HCT116 (cell line): Measurements from ENCODE around the gene CDC6. TPM values are rescaled to one million over a fixed set of nuclear protein-coding genes. Genes with fewer than 3 reads are reported as not detected.

Source experiments
- ATAC-seq: fragments of 200-7000 bp; cut with Tn5 transposase; 2 replicates; pipeline ENCODE4 v1.9.1; 2020; ENCODE audit warnings: mild to moderate bottlenecking, moderate library complexity
- BruUV-seq: library from RNA; stranded (reverse); fragments of 400-500 nt; replicated peaks from 2 replicates; lab custom pipeline; 2021; lab: Mats Ljungman, UMichigan
- CTCF ChIA-PET: fragments of 300-600 bp; sonication (Branson Sonifier 250); formaldehyde crosslinking; loops from one replicate; lab custom pipeline; 2021; ENCODE audit warnings: antibody characterized with exemption; lab: Charles Lee
- POLR2A ChIA-PET: fragments of 300-600, 350-600 bp; sonication (Branson Sonifier 250); formaldehyde crosslinking; loops from one replicate; lab custom pipeline; 2021; ENCODE audit warnings: antibody characterized with exemption; lab: Charles Lee
- RAD21 ChIA-PET, 2 experiments: fragments of 300-600 bp; sonication (Branson Sonifier 250); formaldehyde crosslinking; loops; one replicate each; lab custom pipeline; 2023; ENCODE audit warnings: low total read pairs in 2 of 2; ENCODE audit not compliant: uncharacterized antibody in 2 of 2, unreplicated experiment in 2 of 2, low non-redundant PET in 1 of 2; lab: Charles Lee
- DNase-seq: peaks from one replicate; pipeline ENCODE4 v3.0.0-alpha.2; 2010; ENCODE audit warnings: low read depth, low spot score
- H2AFZ ChIP-seq: fragments of 200-600 bp; shearing (Covaris generic), sonication (generic); 2 replicates; pipeline ENCODE4 v1.6.1; 2017; ENCODE audit warnings: low read depth, mixed run types, mixed read lengths, antibody characterized with exemption, low read length; ENCODE audit not compliant: poor library complexity, severe bottlenecking
- H3K27ac ChIP-seq: 2 replicates; pipeline ENCODE4 v1.5.1; 2012; ENCODE audit warnings: low read depth, low read length
- H3K27me3 ChIP-seq: fragments of 200-600 bp; sonication (generic); 2 replicates; pipeline ENCODE4 v1.6.1; 2016; ENCODE audit warnings: mixed run types, low read length, mixed read lengths; ENCODE audit not compliant: insufficient read depth
- H3K36me3 ChIP-seq, 2 experiments: fragments of 200-500 bp in 1 of 2; fragments of 200-600 bp in 1 of 2; sonication (Bioruptor generic) in 1 of 2; sonication (generic) in 1 of 2; 2 replicates each; pipeline versions ENCODE4 v1.5.1 to v1.6.1; 2014 to 2016; ENCODE audit warnings: low read length in 2 of 2, inconsistent platforms in 1 of 2, mixed read lengths in 1 of 2, mixed run types in 1 of 2; ENCODE audit not compliant: insufficient read depth in 2 of 2, control insufficient read depth in 1 of 2
- H3K4me1 ChIP-seq, 2 experiments: fragments of 200-600 bp in 1 of 2; sonication (generic) in 1 of 2; 2 replicates each; pipeline versions ENCODE4 v1.5.1 to v1.6.1; 2012 to 2017; ENCODE audit warnings: low read length in 2 of 2, inconsistent platforms in 1 of 2, mild to moderate bottlenecking in 1 of 2, mixed read lengths in 1 of 2, mixed run types in 1 of 2, moderate library complexity in 1 of 2; ENCODE audit not compliant: insufficient read depth in 2 of 2, control insufficient read depth in 1 of 2
- H3K4me2 ChIP-seq: fragments of 200-600 bp; sonication (generic); 2 replicates; pipeline ENCODE4 v1.6.1; 2017; ENCODE audit warnings: mixed run types, low read length, mixed read lengths
- H3K4me3 ChIP-seq, 2 experiments: fragments of 200-600 bp in 1 of 2; sonication (generic) in 1 of 2; replicated peaks in 1 of 2; 2 replicates each; pipeline ENCODE4 v1.5.1; 2011 to 2016; ENCODE audit warnings: low read length in 2 of 2, control low read depth in 1 of 2, low read depth in 1 of 2, mild to moderate bottlenecking in 1 of 2, mixed read lengths in 1 of 2, mixed run types in 1 of 2
- H3K79me2 ChIP-seq: fragments of 200-600 bp; sonication (generic); 2 replicates; pipeline ENCODE4 v1.6.1; 2017; ENCODE audit warnings: mild to moderate bottlenecking, mixed run types, low read length, moderate library complexity, mixed read lengths; ENCODE audit not compliant: insufficient read depth
- H3K9ac ChIP-seq: fragments of 200-600 bp; sonication (generic); 2 replicates; pipeline ENCODE4 v1.6.1; 2016; ENCODE audit warnings: low read length, mixed read lengths
- H3K9me2 ChIP-seq: fragments of 200-600 bp; sonication (generic), shearing (Covaris generic); 2 replicates; pipeline ENCODE4 v1.6.1; 2017; ENCODE audit warnings: mixed run types, mild to moderate bottlenecking, moderate library complexity; ENCODE audit not compliant: insufficient read depth
- H3K9me3 ChIP-seq, 2 experiments: fragments of 200-500 bp in 1 of 2; fragments of 200-600 bp in 1 of 2; sonication (Bioruptor generic) in 1 of 2; sonication (generic) in 1 of 2; 2 replicates each; pipeline ENCODE4 v1.6.1; 2014 to 2017; ENCODE audit warnings: low read length in 2 of 2, mixed read lengths in 2 of 2, inconsistent platforms in 1 of 2, low read depth in 1 of 2, mild to moderate bottlenecking in 1 of 2, mixed run types in 1 of 2, moderate library complexity in 1 of 2; ENCODE audit not compliant: control insufficient read depth in 1 of 2, insufficient read depth in 1 of 2
- H4K20me1 ChIP-seq: fragments of 200-600 bp; sonication (generic), shearing (Covaris generic); 2 replicates; pipeline ENCODE4 v1.6.1; 2017; ENCODE audit warnings: mixed run types, mild to moderate bottlenecking, moderate library complexity; ENCODE audit not compliant: insufficient read depth
- CBX3 ChIP-seq: IDR thresholded peaks from 2 replicates; pipeline ENCODE4 v1.6.1; 2012; ENCODE audit warnings: low read depth
- EGR1 ChIP-seq: IDR thresholded peaks from 2 replicates; pipeline ENCODE4 v1.6.1; 2012; ENCODE audit warnings: low read depth
- EZH2phosphoT487 ChIP-seq: fragments of 200-600 bp; IDR thresholded peaks from 2 replicates; pipeline ENCODE4 v1.6.1; 2018; ENCODE audit warnings: antibody characterized with exemption, borderline replicate concordance
- POLR2A ChIP-seq: IDR thresholded peaks from 2 replicates; pipeline ENCODE4 v1.7.0; 2011; ENCODE audit warnings: borderline replicate concordance; ENCODE audit not compliant: insufficient read depth, insufficient read length; ENCODE audit errors: extremely low read depth
- POLR2AphosphoS5 ChIP-seq: IDR thresholded peaks from 2 replicates; pipeline ENCODE4 v1.6.1; 2011; ENCODE audit warnings: mild to moderate bottlenecking, low read depth, low read length, moderate library complexity
- RAD21 ChIP-seq: IDR thresholded peaks from 2 replicates; pipeline ENCODE4 v1.6.1; 2012; ENCODE audit warnings: low read depth, mild to moderate bottlenecking
- SIN3A ChIP-seq: IDR thresholded peaks from 2 replicates; pipeline ENCODE4 v1.6.1; 2012; ENCODE audit warnings: low read depth
- intact Hi-C: fragments of 100-400 bp; cut with micrococcal nuclease; formaldehyde crosslinking; loops from 2 replicates; pipeline ENCODE4 v1.10.0; 2022
- total RNA-seq: library from RNA; stranded (reverse); gene quantifications from one replicate; pipeline ENCODE4 v1.2.1, GENCODE V29; 2021; ENCODE audit not compliant: unreplicated experiment
- TF ChIP-seq, protein P1 (sequence below), 3 experiments: fragments of 200-600 bp in 1 of 3; sonication (generic) in 1 of 3; IDR thresholded peaks in 2 of 3; conservative IDR thresholded peaks in 1 of 3; 2 replicates each; pipeline ENCODE4 v1.5.1; 2012 to 2017; ENCODE audit warnings: low read depth in 2 of 3, low read length in 2 of 3, antibody characterized with exemption in 1 of 3, borderline replicate concordance in 1 of 3, control low read depth in 1 of 3, mild to moderate bottlenecking in 1 of 3, mixed read lengths in 1 of 3, mixed run types in 1 of 3, moderate library complexity in 1 of 3; ENCODE audit not compliant: insufficient read depth in 1 of 3
- TF ChIP-seq, protein P2 (sequence below): IDR thresholded peaks from 2 replicates; pipeline ENCODE4 v1.6.1; 2011; ENCODE audit warnings: mild to moderate bottlenecking, low read length, moderate library complexity; ENCODE audit not compliant: insufficient replicate concordance; ENCODE audit errors: extremely low read depth

The CDC6 gene
- total RNA-seq, 1 experiment from 2014 or later, result 117 TPM

DNA sequence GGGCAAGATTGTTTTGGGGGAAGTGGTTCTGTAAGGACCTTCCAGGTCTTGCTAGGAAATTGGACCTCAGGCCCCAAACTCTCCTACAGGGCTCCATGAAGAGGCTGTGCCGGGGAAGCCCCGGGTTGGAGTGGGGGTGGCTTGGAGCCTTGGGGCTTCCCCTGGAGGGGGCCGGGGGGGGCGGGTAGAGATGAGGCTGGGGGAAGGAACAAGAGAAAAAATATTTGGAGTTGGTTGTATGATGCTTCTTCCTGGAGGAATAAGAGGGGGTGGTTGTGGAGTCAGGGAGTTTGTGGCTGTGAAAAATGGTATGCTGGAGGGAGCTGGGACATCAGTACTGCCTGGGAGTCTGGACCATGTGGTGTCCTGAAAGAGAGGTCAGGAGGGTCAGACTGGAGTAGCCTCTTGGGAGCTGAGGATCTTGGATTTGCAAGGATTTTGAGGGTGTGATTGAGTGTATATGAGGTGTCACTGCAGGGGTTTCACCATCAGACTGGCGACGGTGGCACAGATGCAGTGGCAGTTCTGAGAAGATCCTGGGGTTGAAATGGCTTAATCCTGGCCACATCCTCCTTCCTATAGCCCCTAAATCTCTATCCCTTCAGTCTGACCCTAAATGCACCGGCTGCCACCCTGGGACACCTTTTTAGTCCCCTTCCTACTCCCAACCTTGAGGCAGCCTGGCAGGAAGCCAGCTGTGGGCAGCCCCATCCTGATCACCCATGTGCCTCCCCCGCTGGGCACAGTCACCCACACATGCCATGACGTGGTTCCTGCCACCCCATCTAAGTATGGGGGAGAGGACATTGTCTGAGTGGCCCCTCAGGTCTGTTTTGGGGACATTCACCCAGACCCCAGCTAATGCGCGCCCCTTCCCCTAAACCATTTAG, 32.2 kb downstream of the CDC6 start:
- DNase-seq (no peak), ATAC-seq (no peak)
- peak overlapping the region; percentile 95 for H3K4me2 ChIP-seq
- POLR2A ChIA-PET, result no interaction called here
- peaks cover 60 to 84% of the 10 kb centered on the region in 2 experiments for H3K4me1 ChIP-seq
- H3K9me3 ChIP-seq, result no peaks in the 10 kb centered on the region
- intact Hi-C loops, result loop anchor here (2.0 kb wide), 1 partner anchor 21 kb away; no protein-coding TSS in a partner anchor
- RAD21 ChIA-PET, result no interaction called here
- H3K27ac ChIP-seq, result no peak overlapping the region
- CTCF ChIA-PET, result interaction anchor here (1.0 kb wide), 1 partner anchor 8 kb away, joined by 3 read pairs; no protein-coding TSS in a partner anchor
- H4K20me1 ChIP-seq, result no peaks in the 10 kb centered on the region
- TF ChIP-seq, protein P1, sequence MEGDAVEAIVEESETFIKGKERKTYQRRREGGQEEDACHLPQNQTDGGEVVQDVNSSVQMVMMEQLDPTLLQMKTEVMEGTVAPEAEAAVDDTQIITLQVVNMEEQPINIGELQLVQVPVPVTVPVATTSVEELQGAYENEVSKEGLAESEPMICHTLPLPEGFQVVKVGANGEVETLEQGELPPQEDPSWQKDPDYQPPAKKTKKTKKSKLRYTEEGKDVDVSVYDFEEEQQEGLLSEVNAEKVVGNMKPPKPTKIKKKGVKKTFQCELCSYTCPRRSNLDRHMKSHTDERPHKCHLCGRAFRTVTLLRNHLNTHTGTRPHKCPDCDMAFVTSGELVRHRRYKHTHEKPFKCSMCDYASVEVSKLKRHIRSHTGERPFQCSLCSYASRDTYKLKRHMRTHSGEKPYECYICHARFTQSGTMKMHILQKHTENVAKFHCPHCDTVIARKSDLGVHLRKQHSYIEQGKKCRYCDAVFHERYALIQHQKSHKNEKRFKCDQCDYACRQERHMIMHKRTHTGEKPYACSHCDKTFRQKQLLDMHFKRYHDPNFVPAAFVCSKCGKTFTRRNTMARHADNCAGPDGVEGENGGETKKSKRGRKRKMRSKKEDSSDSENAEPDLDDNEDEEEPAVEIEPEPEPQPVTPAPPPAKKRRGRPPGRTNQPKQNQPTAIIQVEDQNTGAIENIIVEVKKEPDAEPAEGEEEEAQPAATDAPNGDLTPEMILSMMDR (IDR thresholded peaks at IDR 0.05 in 2 of 3, conservative IDR thresholded peaks at IDR 0.05 in 1 of 3; ENCODE audit: borderline replicate concordance in 1 of 3, insufficient read depth in 1 of 3, low read depth in 2 of 3, low read length in 2 of 3), result no peak
- TF ChIP-seq RAD21, result no peak
- no peak for TF ChIP-seq SIN3A
- TF ChIP-seq CBX3, result no peak
- no peak for TF ChIP-seq EGR1
- TF ChIP-seq, protein P2, sequence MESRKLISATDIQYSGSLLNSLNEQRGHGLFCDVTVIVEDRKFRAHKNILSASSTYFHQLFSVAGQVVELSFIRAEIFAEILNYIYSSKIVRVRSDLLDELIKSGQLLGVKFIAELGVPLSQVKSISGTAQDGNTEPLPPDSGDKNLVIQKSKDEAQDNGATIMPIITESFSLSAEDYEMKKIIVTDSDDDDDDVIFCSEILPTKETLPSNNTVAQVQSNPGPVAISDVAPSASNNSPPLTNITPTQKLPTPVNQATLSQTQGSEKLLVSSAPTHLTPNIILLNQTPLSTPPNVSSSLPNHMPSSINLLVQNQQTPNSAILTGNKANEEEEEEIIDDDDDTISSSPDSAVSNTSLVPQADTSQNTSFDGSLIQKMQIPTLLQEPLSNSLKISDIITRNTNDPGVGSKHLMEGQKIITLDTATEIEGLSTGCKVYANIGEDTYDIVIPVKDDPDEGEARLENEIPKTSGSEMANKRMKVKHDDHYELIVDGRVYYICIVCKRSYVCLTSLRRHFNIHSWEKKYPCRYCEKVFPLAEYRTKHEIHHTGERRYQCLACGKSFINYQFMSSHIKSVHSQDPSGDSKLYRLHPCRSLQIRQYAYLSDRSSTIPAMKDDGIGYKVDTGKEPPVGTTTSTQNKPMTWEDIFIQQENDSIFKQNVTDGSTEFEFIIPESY, result no peak
- no peak for TF ChIP-seq POLR2AphosphoS5
- no peak for TF ChIP-seq EZH2phosphoT487
- TF ChIP-seq POLR2A, result no peak
- H3K79me2 ChIP-seq, result peaks cover 68% of the 10 kb centered on the region
- H2AFZ ChIP-seq, result no peak overlapping the region
- peak overlapping the region; percentile 99 for H3K9ac ChIP-seq
- no peaks in the 10 kb centered on the region for H3K27me3 ChIP-seq
- no TSS peak for BruUV-seq
- H3K36me3 ChIP-seq, result no peaks in the 10 kb centered on the region
- no peaks in the 10 kb centered on the region for H3K9me2 ChIP-seq
- H3K4me3 ChIP-seq, result peak overlapping the region; percentile 94 to 95; a peak in 3 of 4 replicates
